NCI-H1930 (cell line): ENCODE data around the gene PRKAR1B.

Source experiments
- DNase-seq, 2 experiments: peaks; one replicate each; lab custom pipeline; 2025; lab: John Stamatoyannopoulos, UW

PRKAR1B gene

GRCh38 chr7:540997-541396, 186.1 kb downstream of the PRKAR1B start:
- DNase-seq = no peak

GRCh38 chr7:540579-540978, 186.5 kb downstream of the PRKAR1B start:
- no peak for DNase-seq

- no peak for DNase-seq
These were observed 187.2 kb downstream of the PRKAR1B start for GRCh38 chr7:539731-540411.

- no peak for DNase-seq
These were observed 188.1 kb downstream of the PRKAR1B start for GRCh38 chr7:538764-539685.

GRCh38 chr7:537911-538634, 189.0 kb downstream of the PRKAR1B start:
- DNase-seq = no peak

- no peak for DNase-seq
These were observed 190.8 kb downstream of the PRKAR1B start for GRCh38 chr7:536231-536630.

- no peak for DNase-seq
These were observed 192.1 kb downstream of the PRKAR1B start for GRCh38 chr7:534959-535358.

GRCh38 chr7:534075-534474, 193.0 kb downstream of the PRKAR1B start:
- DNase-seq = no peak

- no peak for DNase-seq
These were observed 193.8 kb downstream of the PRKAR1B start for GRCh38 chr7:533266-533665.

- DNase-seq = no peak
These were observed 194.5 kb downstream of the PRKAR1B start for GRCh38 chr7:532379-533143.

GRCh38 chr7:531777-532176, 195.3 kb downstream of the PRKAR1B start:
- DNase-seq = no peak

GRCh38 chr7:528451-528850, 198.6 kb downstream of the PRKAR1B start:
- DNase-seq = no peak

- DNase-seq = no peak
These were observed 199.4 kb downstream of the PRKAR1B start for GRCh38 chr7:527723-528122.

- no peak for DNase-seq
These were observed 200.5 kb downstream of the PRKAR1B start for GRCh38 chr7:526460-527034.

- no peak for DNase-seq
These were observed 201.3 kb downstream of the PRKAR1B start for GRCh38 chr7:525740-526139.

- no peak for DNase-seq
These were observed 202.3 kb downstream of the PRKAR1B start for GRCh38 chr7:524800-525199.

- DNase-seq = no peak
These were observed 203.4 kb downstream of the PRKAR1B start for GRCh38 chr7:523347-524336.

GRCh38 chr7:522951-523314, 204.1 kb downstream of the PRKAR1B start:
- no peak for DNase-seq

- no peak for DNase-seq
These were observed 204.8 kb downstream of the PRKAR1B start for GRCh38 chr7:522071-522950.
